Breast epithelium (tissue), 3 donors: ENCODE measurements around the gene ABI3.

Experiments
- POLR2A ChIP-seq: fragments of 450-650 bp; IDR thresholded peaks from one replicate; pipeline ENCODE4 v1.6.1; 2016; ENCODE audit warnings: antibody characterized with exemption, mild to moderate bottlenecking, moderate library complexity
- POLR2AphosphoS5 ChIP-seq, 3 donors: sonication (generic); formaldehyde crosslinking; IDR thresholded peaks; one replicate each; pipeline ENCODE4 v1.6.1; 2017; ENCODE audit warnings: antibody characterized with exemption in 3 of 3
- TF ChIP-seq, protein P1 (sequence below), 3 donors: fragments of 450-650 bp; IDR thresholded peaks; one replicate each; pipeline ENCODE4 v1.5.1; 2016 to 2017; ENCODE audit warnings: antibody characterized with exemption in 3 of 3, mild to moderate bottlenecking in 3 of 3, moderate library complexity in 3 of 3

- TF ChIP-seq, protein P1, sequence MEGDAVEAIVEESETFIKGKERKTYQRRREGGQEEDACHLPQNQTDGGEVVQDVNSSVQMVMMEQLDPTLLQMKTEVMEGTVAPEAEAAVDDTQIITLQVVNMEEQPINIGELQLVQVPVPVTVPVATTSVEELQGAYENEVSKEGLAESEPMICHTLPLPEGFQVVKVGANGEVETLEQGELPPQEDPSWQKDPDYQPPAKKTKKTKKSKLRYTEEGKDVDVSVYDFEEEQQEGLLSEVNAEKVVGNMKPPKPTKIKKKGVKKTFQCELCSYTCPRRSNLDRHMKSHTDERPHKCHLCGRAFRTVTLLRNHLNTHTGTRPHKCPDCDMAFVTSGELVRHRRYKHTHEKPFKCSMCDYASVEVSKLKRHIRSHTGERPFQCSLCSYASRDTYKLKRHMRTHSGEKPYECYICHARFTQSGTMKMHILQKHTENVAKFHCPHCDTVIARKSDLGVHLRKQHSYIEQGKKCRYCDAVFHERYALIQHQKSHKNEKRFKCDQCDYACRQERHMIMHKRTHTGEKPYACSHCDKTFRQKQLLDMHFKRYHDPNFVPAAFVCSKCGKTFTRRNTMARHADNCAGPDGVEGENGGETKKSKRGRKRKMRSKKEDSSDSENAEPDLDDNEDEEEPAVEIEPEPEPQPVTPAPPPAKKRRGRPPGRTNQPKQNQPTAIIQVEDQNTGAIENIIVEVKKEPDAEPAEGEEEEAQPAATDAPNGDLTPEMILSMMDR (IDR thresholded peaks at IDR 0.05), result no peak
- TF ChIP-seq POLR2A (no peak), POLR2AphosphoS5 (IDR thresholded peaks at IDR 0.05) (no peak)
Observed at GRCh38 chr17:49242813-49243212, 32.3 kb downstream of the ABI3 start.
